K562 (cell line): ENCODE measurements around the gene TYMP. TPM values are rescaled to one million over a fixed set of nuclear protein-coding genes. Genes with fewer than 3 reads are reported as not detected.

Experiments
- HDAC1 ChIP-seq, 2 experiments: fragments of 450-650 bp; IDR thresholded peaks; 2 replicates each; pipeline ENCODE4 v1.6.1; 2016 to 2017; ENCODE audit warnings: inconsistent platforms in 1 of 2, mild to moderate bottlenecking in 1 of 2, moderate library complexity in 1 of 2
- SIN3B ChIP-seq: fragments of 450-650 bp; IDR thresholded peaks from 2 replicates; pipeline ENCODE4 v1.6.1; 2017; ENCODE audit warnings: low read depth, mild to moderate bottlenecking, moderate library complexity
- polyA plus RNA-seq, 8 experiments: library from polyadenylated mRNA; depleted of rRNA in 4 of 8; stranded (reverse) in 5 of 8; unstranded in 3 of 8; fragments of >200 nt; fragmentation: Nextera tagmentation in 2 of 8; fragmentation: Illumina TruSeq in 1 of 8; extraction: Ambion mirVana in 2 of 8; extraction: Trizol in 1 of 8; gene quantifications; 2 replicates each; pipeline versions ENCODE4 v1.2.1 to v1.2.3, GENCODE V29; 2011 to 2014; ENCODE audit warnings: inconsistent platforms in 1 of 8, missing spikeins in 1 of 8
- total RNA-seq, 7 experiments: library from RNA; depleted of rRNA in 6 of 7; stranded (reverse); fragments of >200 nt in 6 of 7; fragmentation: Illumina TruSeq in 2 of 7; extraction: Trizol in 2 of 7; gene quantifications; 2 replicates each; pipeline versions ENCODE4 v1.2.1 to v1.2.3, GENCODE V29; 2011 to 2021; ENCODE audit warnings: low replicate concordance in 1 of 7
- TF ChIP-seq, protein P1 (sequence below): fragments of 450-650 bp; IDR thresholded peaks from 2 replicates; pipeline ENCODE4 v1.6.1; 2017; ENCODE audit warnings: antibody characterized with exemption, mild to moderate bottlenecking
- TF ChIP-seq, protein P2 (sequence below): conservative IDR thresholded peaks from 2 replicates; pipeline ENCODE4 v1.6.1; 2011; ENCODE audit warnings: low read depth, mild to moderate bottlenecking, low read length; ENCODE audit not compliant: control insufficient read depth
- TF ChIP-seq, protein P3 (sequence below), 2 experiments: fragments of 450-650 bp in 1 of 2; IDR thresholded peaks; 2 replicates each; pipeline ENCODE4 v1.6.1; 2011 to 2017; ENCODE audit warnings: low read depth in 2 of 2, antibody characterized with exemption in 1 of 2, borderline replicate concordance in 1 of 2, low read length in 1 of 2, mild to moderate bottlenecking in 1 of 2, mixed read lengths in 1 of 2; ENCODE audit not compliant: control insufficient read depth in 1 of 2
- TF ChIP-seq, protein P4 (sequence below), 2 experiments: fragments of 450-650 bp in 1 of 2; sonication (generic) in 1 of 2; formaldehyde crosslinking in 1 of 2; IDR thresholded peaks; 2 replicates each; pipeline versions ENCODE4 v1.7.1 to v1.9.0; 2016 to 2022; ENCODE audit warnings: inconsistent platforms in 1 of 2, mild to moderate bottlenecking in 1 of 2, missing genetic modification reagents in 1 of 2

TYMP gene
- total and polyA plus RNA-seq, 9 of the 15 experiments (the other 6 are each of a cell fraction or from before 2014, with no cell fraction given) = 0.03 to 4.0 (median 2.4) TPM; not detected in 4

DNA sequence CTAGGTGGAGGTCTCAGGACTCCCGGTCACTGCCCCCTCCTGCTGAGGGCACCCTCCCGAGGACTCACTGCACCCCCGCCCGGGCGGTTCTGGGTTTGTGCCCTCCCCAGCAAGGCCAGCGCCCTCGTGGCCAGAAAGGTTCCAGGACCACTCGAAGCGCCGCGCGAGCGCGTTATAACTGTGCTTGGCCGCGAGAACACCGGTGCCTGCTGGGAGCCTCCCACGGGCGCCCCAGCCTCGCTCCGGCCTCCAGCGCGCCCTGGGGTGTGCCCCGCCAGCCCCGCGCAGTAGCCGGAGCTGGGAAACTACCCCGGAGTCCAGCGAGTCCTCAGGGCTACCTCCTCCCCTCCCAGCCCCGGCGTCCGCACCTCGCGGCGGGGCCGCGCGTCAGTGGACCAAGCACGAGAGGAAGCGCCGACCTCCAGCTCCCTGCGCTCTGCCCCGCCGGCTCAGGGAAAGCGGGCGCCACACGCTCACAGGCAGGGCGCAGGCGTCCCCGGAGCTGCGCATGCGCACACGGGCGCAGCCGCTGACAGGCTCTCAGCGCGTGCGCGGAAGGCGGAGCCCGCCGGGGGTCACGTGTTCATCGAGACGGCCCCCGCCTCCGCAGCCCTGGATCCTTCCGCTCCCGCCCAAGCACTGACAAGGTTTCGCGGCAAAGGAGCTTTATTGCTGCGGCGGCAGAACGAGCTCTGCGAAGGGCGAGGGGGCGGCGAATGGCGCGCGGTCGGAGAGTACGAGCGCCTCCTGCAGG, 4.5 kb downstream of the TYMP start, which contains the start of gene SCO2 (continued):
- TF ChIP-seq, protein P1, sequence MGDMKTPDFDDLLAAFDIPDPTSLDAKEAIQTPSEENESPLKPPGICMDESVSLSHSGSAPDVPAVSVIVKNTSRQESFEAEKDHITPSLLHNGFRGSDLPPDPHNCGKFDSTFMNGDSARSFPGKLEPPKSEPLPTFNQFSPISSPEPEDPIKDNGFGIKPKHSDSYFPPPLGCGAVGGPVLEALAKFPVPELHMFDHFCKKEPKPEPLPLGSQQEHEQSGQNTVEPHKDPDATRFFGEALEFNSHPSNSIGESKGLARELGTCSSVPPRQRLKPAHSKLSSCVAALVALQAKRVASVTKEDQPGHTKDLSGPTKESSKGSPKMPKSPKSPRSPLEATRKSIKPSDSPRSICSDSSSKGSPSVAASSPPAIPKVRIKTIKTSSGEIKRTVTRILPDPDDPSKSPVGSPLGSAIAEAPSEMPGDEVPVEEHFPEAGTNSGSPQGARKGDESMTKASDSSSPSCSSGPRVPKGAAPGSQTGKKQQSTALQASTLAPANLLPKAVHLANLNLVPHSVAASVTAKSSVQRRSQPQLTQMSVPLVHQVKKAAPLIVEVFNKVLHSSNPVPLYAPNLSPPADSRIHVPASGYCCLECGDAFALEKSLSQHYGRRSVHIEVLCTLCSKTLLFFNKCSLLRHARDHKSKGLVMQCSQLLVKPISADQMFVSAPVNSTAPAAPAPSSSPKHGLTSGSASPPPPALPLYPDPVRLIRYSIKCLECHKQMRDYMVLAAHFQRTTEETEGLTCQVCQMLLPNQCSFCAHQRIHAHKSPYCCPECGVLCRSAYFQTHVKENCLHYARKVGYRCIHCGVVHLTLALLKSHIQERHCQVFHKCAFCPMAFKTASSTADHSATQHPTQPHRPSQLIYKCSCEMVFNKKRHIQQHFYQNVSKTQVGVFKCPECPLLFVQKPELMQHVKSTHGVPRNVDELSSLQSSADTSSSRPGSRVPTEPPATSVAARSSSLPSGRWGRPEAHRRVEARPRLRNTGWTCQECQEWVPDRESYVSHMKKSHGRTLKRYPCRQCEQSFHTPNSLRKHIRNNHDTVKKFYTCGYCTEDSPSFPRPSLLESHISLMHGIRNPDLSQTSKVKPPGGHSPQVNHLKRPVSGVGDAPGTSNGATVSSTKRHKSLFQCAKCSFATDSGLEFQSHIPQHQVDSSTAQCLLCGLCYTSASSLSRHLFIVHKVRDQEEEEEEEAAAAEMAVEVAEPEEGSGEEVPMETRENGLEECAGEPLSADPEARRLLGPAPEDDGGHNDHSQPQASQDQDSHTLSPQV = peak; percentile 70
- TF ChIP-seq, protein P2, sequence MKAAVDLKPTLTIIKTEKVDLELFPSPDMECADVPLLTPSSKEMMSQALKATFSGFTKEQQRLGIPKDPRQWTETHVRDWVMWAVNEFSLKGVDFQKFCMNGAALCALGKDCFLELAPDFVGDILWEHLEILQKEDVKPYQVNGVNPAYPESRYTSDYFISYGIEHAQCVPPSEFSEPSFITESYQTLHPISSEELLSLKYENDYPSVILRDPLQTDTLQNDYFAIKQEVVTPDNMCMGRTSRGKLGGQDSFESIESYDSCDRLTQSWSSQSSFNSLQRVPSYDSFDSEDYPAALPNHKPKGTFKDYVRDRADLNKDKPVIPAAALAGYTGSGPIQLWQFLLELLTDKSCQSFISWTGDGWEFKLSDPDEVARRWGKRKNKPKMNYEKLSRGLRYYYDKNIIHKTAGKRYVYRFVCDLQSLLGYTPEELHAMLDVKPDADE = peak; percentile 32; the same call in 1 of the 2 replicates
- peak; percentile 31; the same call in 1 of the 2 replicates for TF ChIP-seq SIN3B
- peak in 1 of 2 experiments; percentile 53; a peak in 1 of 4 replicates for TF ChIP-seq HDAC1 (IDR thresholded peaks at IDR 0.05)
- TF ChIP-seq, protein P3, sequence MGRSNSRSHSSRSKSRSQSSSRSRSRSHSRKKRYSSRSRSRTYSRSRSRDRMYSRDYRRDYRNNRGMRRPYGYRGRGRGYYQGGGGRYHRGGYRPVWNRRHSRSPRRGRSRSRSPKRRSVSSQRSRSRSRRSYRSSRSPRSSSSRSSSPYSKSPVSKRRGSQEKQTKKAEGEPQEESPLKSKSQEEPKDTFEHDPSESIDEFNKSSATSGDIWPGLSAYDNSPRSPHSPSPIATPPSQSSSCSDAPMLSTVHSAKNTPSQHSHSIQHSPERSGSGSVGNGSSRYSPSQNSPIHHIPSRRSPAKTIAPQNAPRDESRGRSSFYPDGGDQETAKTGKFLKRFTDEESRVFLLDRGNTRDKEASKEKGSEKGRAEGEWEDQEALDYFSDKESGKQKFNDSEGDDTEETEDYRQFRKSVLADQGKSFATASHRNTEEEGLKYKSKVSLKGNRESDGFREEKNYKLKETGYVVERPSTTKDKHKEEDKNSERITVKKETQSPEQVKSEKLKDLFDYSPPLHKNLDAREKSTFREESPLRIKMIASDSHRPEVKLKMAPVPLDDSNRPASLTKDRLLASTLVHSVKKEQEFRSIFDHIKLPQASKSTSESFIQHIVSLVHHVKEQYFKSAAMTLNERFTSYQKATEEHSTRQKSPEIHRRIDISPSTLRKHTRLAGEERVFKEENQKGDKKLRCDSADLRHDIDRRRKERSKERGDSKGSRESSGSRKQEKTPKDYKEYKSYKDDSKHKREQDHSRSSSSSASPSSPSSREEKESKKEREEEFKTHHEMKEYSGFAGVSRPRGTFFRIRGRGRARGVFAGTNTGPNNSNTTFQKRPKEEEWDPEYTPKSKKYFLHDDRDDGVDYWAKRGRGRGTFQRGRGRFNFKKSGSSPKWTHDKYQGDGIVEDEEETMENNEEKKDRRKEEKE (IDR thresholded peaks at IDR 0.05; ENCODE audit: borderline replicate concordance in 1 of 2, control insufficient read depth in 1 of 2, low read depth in 2 of 2, low read length in 1 of 2) = 0 out of 4 replicates have a peak, but pooled peaks of 1 of the 2 experiments have one; percentile 33
- TF ChIP-seq, protein P4, sequence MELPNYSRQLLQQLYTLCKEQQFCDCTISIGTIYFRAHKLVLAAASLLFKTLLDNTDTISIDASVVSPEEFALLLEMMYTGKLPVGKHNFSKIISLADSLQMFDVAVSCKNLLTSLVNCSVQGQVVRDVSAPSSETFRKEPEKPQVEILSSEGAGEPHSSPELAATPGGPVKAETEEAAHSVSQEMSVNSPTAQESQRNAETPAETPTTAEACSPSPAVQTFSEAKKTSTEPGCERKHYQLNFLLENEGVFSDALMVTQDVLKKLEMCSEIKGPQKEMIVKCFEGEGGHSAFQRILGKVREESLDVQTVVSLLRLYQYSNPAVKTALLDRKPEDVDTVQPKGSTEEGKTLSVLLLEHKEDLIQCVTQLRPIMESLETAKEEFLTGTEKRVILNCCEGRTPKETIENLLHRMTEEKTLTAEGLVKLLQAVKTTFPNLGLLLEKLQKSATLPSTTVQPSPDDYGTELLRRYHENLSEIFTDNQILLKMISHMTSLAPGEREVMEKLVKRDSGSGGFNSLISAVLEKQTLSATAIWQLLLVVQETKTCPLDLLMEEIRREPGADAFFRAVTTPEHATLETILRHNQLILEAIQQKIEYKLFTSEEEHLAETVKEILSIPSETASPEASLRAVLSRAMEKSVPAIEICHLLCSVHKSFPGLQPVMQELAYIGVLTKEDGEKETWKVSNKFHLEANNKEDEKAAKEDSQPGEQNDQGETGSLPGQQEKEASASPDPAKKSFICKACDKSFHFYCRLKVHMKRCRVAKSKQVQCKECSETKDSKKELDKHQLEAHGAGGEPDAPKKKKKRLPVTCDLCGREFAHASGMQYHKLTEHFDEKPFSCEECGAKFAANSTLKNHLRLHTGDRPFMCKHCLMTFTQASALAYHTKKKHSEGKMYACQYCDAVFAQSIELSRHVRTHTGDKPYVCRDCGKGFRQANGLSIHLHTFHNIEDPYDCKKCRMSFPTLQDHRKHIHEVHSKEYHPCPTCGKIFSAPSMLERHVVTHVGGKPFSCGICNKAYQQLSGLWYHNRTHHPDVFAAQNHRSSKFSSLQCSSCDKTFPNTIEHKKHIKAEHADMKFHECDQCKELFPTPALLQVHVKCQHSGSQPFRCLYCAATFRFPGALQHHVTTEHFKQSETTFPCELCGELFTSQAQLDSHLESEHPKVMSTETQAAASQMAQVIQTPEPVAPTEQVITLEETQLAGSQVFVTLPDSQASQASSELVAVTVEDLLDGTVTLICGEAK (IDR thresholded peaks at IDR 0.05) = no peak
- TF ChIP-seq, protein P4 (CRISPR knock-in tag; IDR thresholded peaks at IDR 0.05) = no peak
